Right lobe of liver (tissue), 5 donors: ENCODE data around the gene HOXA3. TPM values are rescaled to one million over a fixed set of nuclear protein-coding genes. Genes with fewer than 3 reads are reported as not detected.

Source experiments
- microRNA counts: library from miRNA; unstranded; fragments of <30 nt; microRNA quantifications from one replicate; lab custom pipeline; 2016
- microRNA-seq, 2 donors: library from miRNA; unstranded; fragments of <30 nt; microRNA quantifications; one replicate each; pipeline ENCODE4, GENCODE V29; 2019 to 2020
- small RNA-seq, 2 experiments: library from RNA; depleted of rRNA; stranded (forward); fragments of <200 nt; gene quantifications; one replicate each; pipeline ENCODE3, GENCODE V24; 2016
- total RNA-seq, 6 experiments: library from RNA; depleted of rRNA in 2 of 6; stranded (reverse); fragments of >200 nt in 2 of 6; fragmentation: NEBNext Ultra II Directional in 3 of 6; extraction: Animal tissue kit (Norgen Biotek cat#: 25700) in 3 of 6; gene quantifications; one replicate each; pipeline versions ENCODE4 v1.1.0 to v1.2.4, GENCODE V29; 2016 to 2023
- donor health status: DM: no; HTN: no; CAD: no.
- donor health status: DM: no; HTN: no; CAD: no.
- donor health status: DM: no; HTN: yes; CAD: no.
- donor health status: DM: no; HTN: yes; CAD: no.

HOXA3 gene
- total RNA-seq, 6 experiments from 2014 or later = 0.17 to 0.26 (median 0.25) TPM; not detected in 2

MicroRNA genes within 50 kb of the gene (microRNA counts, 767-probe panel; counts per million panel counts)
- 237 counts per million for microRNA hsa-miR-196b-5p (lab: Ali Mortazavi, UCI)

Small RNAs within 50 kb of the gene (microRNA-seq; reads per million reads assigned to microRNA genes)
- 27.2 to 49.6 reads per million in 2 donors for gene MIR196B

Small RNAs within 50 kb of the gene (small RNA-seq; reads per million reads assigned to genes)
- gene AC004080.5 (0 reads per million in 2 experiments), gene RF01977 (0 reads per million in 2 experiments), gene RF02140 (0 reads per million in 2 experiments), gene RF02141 (0 reads per million in 2 experiments)

Other genes starting within 250 kb of the HOXA3 start
- under 1 TPM in 5 of 6 experiments, not detected in 1; 0.09 to 0.31 (median 0.17) TPM for gene HOXA1, start 56.6 kb downstream of the HOXA3 start, total RNA-seq
- under 1 TPM in 3 of 6 experiments, not detected in 3; 0.16 to 0.19 (median 0.17) TPM for gene HOXA2, start 49.9 kb downstream of the HOXA3 start, total RNA-seq
- 1 to 10 TPM in 1 of 6 experiments, under 1 TPM in 4, not detected in 1; 0.55 to 1.6 (median 0.75) TPM for gene HOXA4, start 21.8 kb downstream of the HOXA3 start, total RNA-seq
- 1 to 10 TPM in 2 of 6 experiments, under 1 TPM in 4; 0.18 to 1.5 (median 0.65) TPM for gene HOXA5, start 8.9 kb downstream of the HOXA3 start, total RNA-seq
- not detected for gene HOXA6, start 4.8 kb downstream of the HOXA3 start, total RNA-seq
- not detected for gene HOXA7, start 4.1 kb upstream of the HOXA3 start, total RNA-seq
- gene HOXA9, start 13.0 kb upstream of the HOXA3 start, total RNA-seq = under 1 TPM in 1 of 6 experiments, not detected in 5; 0.09 TPM
- not detected for gene HOXA10, start 21.7 kb upstream of the HOXA3 start, total RNA-seq
- gene HOXA11, start 32.6 kb upstream of the HOXA3 start, total RNA-seq = not detected
- gene HOXA13, start 47.5 kb upstream of the HOXA3 start, total RNA-seq = not detected
- not detected for gene EVX1, start 90.2 kb upstream of the HOXA3 start, total RNA-seq